GM12874 (cell line): ENCODE data around the gene GSK3A.

Experiments used
- TF ChIP-seq, protein P1 (sequence below): IDR thresholded peaks from 2 replicates; pipeline ENCODE4 v1.5.1; 2011; ENCODE audit warnings: low read depth, mild to moderate bottlenecking, control low read depth, low read length, moderate library complexity; ENCODE audit not compliant: insufficient read depth

The GSK3A gene

DNA sequence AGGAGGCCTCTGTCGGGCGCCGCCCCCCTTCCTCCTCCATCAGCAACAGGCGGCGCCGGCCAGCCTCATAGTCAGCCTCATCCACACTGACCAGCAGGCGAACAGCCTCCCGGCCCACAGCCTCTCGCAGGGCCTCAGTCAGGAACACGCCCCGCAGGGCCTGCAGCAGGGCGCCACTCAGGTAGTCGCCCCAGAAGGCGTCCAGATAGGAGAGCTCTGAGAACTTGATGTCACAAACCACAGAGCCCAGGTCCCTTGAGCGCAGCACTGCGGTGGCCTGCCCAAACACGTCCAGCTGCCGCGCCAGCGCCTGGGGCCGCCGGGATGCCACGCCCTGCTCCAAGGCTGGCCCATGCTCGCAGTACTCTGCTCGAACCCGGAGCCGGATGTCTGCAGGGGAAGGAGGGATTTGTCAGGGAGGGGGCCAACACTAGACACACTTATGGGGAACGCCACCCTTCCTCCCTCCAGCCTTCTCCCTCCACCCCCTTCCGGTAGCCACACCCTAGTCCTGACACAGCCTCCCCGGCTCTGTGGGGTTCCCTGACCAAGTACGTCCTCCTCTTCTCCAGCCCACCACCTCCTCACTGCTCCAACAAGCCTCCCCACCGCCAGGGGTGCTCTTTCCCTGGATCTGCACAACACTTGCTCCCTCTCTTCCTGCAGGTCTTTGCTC is 42.8 kb downstream of the GSK3A start:
- TF ChIP-seq, protein P1, sequence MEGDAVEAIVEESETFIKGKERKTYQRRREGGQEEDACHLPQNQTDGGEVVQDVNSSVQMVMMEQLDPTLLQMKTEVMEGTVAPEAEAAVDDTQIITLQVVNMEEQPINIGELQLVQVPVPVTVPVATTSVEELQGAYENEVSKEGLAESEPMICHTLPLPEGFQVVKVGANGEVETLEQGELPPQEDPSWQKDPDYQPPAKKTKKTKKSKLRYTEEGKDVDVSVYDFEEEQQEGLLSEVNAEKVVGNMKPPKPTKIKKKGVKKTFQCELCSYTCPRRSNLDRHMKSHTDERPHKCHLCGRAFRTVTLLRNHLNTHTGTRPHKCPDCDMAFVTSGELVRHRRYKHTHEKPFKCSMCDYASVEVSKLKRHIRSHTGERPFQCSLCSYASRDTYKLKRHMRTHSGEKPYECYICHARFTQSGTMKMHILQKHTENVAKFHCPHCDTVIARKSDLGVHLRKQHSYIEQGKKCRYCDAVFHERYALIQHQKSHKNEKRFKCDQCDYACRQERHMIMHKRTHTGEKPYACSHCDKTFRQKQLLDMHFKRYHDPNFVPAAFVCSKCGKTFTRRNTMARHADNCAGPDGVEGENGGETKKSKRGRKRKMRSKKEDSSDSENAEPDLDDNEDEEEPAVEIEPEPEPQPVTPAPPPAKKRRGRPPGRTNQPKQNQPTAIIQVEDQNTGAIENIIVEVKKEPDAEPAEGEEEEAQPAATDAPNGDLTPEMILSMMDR = peak; percentile 60

DNA sequence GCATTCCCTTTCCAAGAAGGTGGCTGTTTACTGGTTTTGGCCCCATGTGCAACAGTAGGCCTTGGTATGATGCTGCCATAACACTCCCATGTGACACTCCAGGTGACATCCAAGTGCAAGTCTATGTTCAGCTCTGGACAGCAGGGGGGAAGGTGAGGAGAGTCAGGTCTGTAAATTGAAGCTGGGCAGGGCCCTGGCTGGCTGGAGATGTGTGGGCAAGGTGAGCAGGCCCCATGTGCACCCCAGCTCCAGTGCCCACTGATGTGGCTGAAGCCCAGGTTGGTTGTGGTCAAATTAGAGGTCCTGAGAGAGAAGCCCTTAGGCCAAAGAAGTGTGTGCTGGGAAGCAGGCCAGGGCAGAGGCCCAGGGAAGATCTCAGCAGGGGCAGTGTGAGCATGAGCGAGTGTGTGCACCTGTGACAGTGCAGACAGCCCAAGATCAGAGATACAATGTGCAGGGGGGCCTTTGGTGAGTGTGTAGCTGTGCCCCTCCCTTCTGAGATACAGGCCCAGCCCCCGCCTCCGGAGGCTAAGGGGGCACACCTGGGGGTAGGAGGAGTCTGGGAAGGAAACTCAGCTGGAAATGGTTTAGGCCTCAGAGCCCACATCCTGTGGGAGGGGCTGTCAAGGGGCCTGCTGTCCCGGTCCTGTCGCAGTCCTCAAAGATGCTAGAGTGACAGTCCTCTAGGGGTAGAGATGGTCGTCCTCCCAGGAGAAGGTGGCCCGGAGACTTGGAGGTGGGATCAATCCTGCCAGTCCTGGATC is 43.5 kb downstream of the GSK3A start:
- TF ChIP-seq, protein P1 = no peak

DNA sequence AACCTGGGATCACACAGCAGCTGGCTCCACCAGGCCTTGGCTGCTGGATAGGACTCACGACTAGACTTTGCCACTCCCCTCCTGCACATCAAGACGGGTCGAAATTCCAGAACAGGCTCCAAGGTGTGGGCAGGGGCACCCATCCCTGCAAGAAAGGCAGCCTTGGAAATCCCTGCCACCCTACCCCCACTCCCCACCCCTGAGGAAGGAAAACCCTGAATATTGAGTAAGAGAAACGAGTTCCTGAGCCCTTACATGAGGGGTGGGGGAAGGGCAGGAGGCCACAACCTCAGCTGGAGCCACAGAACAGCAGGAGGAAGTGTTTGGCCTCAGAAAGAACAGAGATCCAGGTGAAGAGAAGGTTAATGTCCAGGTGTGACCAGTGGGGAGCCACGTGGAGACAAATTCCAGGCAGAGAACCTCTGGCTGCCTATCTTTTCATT is 45.0 kb downstream of the GSK3A start:
- TF ChIP-seq, protein P1 = no peak

DNA sequence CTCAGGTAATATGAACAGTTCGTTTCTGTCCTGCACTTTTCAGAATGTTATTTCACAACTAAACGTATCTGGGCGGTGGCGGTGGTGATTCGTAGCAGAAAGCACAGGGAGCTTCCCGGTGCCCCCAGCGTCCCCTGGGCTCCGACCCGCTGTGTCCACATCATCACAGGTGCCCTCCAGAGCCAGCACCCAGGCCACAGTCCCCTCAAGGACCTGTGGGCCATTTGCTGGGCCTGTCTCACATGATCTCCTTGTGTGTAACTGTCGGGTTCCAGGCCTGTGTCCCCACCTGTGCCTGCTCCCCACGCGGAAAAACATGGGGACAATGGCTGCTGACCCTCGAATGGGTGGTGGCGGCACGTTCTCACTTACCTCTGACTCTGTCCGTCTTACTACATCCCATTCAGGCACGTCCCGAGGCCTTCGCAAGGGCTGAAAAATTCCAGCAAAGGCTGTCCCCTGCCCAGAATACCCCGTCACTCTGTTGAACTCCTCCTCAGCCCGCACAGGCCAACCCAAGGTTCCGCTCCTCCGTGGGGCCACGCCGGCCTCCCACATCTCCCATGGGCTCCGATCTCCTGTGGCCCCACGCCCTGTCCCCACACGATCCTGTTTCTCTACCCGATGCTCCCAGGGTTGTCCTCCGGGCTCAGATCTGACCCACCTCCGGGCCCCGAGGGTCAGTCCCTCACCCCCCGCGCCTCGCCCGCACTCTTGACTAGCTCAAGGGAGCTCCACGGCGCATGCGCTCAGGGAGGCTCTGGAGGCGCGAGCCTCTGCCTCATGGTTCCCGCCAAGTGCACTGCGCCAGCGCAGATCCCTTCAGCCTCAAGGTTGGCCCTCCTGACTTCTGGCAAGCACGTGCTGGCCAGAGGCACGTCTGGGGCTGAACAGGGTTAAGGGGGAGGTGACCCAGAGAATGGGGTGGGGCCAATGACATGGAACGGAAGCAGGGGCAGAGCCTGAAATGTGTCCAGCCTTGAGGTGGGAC is 46.1 kb downstream of the GSK3A start:
- TF ChIP-seq, protein P1 = no peak

DNA sequence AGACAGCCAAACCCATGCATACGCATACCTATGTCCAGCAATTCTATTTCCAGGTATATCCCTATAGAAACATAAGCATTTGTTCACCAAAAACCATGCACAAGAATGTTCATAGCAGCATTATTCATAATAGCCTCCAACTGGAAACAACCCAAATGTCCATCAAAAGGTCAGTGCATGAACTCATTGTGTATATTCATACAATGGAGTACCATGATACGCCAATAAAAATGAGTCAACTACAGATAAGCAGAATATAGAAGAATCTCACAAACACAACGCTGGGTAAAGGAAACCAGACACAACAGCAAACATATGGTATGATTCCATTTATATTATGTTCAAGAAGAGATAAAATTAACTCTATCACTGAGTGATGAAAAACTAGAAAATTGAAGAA is 48.7 kb downstream of the GSK3A start:
- TF ChIP-seq, protein P1 = no peak

DNA sequence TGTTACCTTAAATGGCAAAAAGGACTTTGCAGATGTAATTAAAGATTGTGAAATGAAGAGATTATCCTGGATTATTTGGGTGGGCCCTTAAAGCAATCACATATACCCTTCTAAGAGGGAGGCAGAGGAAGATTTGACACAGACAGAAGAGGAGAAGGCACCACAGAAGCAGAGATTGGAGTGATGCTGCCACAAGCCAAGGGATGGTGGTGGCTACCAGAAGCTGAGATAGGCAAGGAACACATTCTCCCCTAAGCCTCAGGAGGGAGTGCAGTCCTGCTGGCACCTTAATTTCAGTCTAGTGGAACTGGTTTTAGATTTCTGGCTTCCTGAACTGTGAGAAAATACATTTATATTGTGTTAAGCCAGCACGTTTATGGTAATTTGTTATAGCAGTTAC is 49.1 kb downstream of the GSK3A start:
- TF ChIP-seq, protein P1 = no peak

DNA sequence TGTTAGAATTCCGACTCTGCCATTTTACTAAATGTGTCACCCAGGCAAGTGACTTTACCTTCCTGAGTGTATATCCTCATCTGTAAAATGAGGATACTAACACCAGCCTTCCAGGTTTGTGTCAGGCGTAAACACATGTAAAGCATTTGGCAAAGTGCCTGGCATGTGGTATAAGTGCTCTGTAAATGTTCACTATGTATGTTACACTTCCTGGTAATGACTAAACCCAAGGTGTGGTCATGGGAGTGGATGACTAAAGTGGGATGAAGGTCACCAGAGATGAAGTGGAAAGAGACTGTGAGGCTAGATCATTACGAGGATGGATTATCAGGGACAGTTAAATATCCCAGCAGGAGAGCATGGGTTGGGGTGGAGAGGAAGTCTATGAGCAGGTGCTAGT is 50.5 kb downstream of the GSK3A start:
- TF ChIP-seq, protein P1 = no peak
